Measurements from ENCODE around the gene UBXN4. TPM values are rescaled to one million over a fixed set of nuclear protein-coding genes. Genes with fewer than 3 reads are reported as not detected.

UBXN4 gene, protein sequence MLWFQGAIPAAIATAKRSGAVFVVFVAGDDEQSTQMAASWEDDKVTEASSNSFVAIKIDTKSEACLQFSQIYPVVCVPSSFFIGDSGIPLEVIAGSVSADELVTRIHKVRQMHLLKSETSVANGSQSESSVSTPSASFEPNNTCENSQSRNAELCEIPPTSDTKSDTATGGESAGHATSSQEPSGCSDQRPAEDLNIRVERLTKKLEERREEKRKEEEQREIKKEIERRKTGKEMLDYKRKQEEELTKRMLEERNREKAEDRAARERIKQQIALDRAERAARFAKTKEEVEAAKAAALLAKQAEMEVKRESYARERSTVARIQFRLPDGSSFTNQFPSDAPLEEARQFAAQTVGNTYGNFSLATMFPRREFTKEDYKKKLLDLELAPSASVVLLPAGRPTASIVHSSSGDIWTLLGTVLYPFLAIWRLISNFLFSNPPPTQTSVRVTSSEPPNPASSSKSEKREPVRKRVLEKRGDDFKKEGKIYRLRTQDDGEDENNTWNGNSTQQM
- 33.0 to 47.0 TPM (median 41.2 TPM) in 5 replicates for total RNA-seq (2022; extraction: Qiagen RNA extraction)

GRCh38 chr2:135741395-135742324 is at the start of gene UBXN4:
Gene UBXN4 (plus strand): TSS chr2:135741855. CDS start chr2:135741930, 75 bp downstream.

Other genes starting within 250 kb of the UBXN4 start
- gene ZRANB3, start 210.6 kb upstream of the UBXN4 start, total RNA-seq (2022; extraction: Qiagen RNA extraction), result 3.2 to 6.6 TPM (median 5.7 TPM) in 5 replicates
- 22.0 to 28.9 TPM (median 27.0 TPM) in 5 replicates for gene R3HDM1, start 210.4 kb upstream of the UBXN4 start, total RNA-seq (2022; extraction: Qiagen RNA extraction)
- gene LCT, start 95.3 kb downstream of the UBXN4 start, total RNA-seq (2022; extraction: Qiagen RNA extraction), result 0.03 to 0.06 TPM (median 0.03 TPM) in 4 of 5 replicates, not detected in the other
- 46.3 to 60.6 TPM (median 49.4 TPM) in 5 replicates for gene MCM6, start 134.6 kb downstream of the UBXN4 start, total RNA-seq (2022; extraction: Qiagen RNA extraction)
- 52.7 to 62.1 TPM (median 55.9 TPM) in 5 replicates for gene DARS1, start 243.8 kb downstream of the UBXN4 start, total RNA-seq (2022; extraction: Qiagen RNA extraction)